GM12864 (cell line): ENCODE data around the gene TLR7.

Source experiments
- DNase-seq: peaks from one replicate; pipeline ENCODE4 v3.0.0-alpha.2; 2011; ENCODE audit warnings: low read depth
- H3K4me3 ChIP-seq: 2 replicates; pipeline ENCODE4 v1.5.1; 2011; ENCODE audit warnings: mild to moderate bottlenecking, low read depth, low read length, control low read depth
- TF ChIP-seq, protein P1 (sequence below): IDR thresholded peaks from 2 replicates; pipeline ENCODE4 v1.5.1; 2011; ENCODE audit warnings: low read depth, mild to moderate bottlenecking, moderate library complexity, low read length, control low read depth, inconsistent platforms; ENCODE audit errors: missing control alignments

Gene TLR7

DNA sequence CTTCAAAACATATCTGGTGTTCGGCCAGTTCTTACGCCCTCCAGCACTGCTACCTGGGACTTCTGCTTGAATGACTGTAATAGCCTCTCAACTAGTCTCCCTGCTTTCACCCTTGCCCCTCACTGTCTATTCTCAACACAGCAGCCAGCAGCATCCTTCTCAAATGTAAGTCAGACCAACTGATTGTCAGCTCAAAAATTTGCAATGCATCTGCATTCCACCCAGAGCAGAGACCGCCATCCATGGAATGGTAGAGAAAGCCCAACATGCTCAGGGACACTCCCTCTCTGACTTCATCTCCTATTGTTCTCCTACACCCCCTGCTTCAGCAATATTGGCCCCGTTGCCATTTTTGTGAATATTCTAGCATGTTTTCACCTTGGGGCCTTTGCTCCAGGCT, 5.9 kb downstream of the TLR7 start:
- TF ChIP-seq, protein P1, sequence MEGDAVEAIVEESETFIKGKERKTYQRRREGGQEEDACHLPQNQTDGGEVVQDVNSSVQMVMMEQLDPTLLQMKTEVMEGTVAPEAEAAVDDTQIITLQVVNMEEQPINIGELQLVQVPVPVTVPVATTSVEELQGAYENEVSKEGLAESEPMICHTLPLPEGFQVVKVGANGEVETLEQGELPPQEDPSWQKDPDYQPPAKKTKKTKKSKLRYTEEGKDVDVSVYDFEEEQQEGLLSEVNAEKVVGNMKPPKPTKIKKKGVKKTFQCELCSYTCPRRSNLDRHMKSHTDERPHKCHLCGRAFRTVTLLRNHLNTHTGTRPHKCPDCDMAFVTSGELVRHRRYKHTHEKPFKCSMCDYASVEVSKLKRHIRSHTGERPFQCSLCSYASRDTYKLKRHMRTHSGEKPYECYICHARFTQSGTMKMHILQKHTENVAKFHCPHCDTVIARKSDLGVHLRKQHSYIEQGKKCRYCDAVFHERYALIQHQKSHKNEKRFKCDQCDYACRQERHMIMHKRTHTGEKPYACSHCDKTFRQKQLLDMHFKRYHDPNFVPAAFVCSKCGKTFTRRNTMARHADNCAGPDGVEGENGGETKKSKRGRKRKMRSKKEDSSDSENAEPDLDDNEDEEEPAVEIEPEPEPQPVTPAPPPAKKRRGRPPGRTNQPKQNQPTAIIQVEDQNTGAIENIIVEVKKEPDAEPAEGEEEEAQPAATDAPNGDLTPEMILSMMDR = no peak
- no peak overlapping the region for H3K4me3 ChIP-seq
- DNase-seq = no peak

DNA sequence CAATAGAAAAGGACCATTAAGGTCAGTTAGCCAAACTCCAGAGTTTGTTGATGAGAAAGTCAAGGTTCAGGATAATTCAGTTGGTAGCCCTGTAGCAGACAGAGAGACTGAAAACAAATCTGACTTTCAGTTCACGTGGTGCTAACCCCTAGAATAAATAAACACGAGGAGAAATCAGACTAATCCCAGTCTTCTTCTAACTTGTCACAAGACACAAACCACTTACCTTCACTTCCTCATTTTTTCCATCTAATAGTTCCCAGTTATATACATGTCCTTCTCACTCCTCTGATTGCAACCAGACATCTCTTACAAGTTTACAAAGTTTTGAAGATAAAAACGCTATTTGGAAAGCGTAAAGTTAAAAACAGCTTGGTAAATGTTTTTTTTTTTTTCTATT, 7.7 kb downstream of the TLR7 start:
- H3K4me3 ChIP-seq = no peak overlapping the region
- DNase-seq = no peak
- TF ChIP-seq, protein P1 = no peak

DNA sequence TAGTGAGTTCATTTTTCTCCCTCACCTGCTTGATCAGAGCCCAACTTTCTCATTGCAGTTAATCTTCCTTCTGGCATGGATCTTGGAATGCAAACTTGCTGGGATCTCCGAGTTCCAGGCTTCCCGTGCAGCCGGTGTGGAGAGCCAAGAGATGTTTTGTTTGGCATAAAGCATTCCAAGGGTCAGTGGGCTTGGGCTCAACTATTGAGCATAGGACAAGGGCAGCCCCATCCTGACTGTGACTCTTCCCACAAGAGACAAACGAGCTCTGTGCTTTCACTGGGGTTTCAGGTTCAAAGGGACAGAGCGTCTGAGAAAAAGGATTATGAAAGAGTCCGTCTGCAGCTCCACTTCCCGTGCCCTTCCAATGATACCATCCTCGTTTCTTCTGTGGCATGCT, 10.5 kb downstream of the TLR7 start:
- DNase-seq = no peak
- TF ChIP-seq, protein P1 = no peak
- H3K4me3 ChIP-seq = no peak overlapping the region

DNA sequence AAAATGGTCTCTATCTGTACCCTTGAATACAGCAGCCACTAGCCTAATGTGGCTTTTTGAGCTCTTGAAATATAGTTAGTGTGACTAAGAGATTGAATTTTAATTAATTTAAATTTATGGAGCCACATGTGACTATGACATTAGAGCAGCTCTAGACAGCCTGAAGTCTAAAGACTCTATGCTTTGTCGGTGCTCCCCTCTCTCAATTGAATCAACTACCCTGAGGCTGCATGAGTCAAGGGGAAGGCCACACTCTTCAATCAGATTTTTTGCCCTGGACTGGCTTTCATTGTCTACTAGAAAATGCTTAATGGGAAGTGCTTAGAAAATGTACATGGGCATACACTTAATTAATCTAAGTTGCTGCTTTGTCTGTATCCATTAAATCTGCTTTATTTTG, 11.7 kb downstream of the TLR7 start:
- TF ChIP-seq, protein P1 = no peak
- DNase-seq = no peak
- no peak overlapping the region for H3K4me3 ChIP-seq

DNA sequence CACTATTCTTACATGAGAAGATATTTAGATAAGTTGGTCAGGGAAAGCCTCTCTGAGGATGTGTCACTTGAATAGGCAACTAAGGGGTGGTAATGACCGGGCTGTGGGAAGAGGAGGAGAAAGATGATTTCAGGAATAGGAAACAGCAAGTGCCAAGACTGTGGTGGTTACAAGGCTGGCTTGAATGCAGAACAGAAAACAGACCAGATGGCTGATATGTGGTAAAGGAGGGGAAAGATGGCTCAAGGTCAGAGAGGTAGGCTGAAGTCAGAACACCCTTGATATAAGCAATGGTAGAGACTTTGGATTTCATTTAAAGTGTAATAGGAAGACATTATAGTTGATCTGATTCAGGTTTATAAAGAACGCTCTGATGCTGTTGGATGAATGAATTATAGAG, 15.0 kb downstream of the TLR7 start:
- no peak overlapping the region for H3K4me3 ChIP-seq
- DNase-seq = no peak
- TF ChIP-seq, protein P1 = no peak

DNA sequence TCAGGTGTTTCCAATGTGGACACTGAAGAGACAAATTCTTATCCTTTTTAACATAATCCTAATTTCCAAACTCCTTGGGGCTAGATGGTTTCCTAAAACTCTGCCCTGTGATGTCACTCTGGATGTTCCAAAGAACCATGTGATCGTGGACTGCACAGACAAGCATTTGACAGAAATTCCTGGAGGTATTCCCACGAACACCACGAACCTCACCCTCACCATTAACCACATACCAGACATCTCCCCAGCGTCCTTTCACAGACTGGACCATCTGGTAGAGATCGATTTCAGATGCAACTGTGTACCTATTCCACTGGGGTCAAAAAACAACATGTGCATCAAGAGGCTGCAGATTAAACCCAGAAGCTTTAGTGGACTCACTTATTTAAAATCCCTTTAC, 18.6 kb downstream of the TLR7 start:
- DNase-seq = no peak
- TF ChIP-seq, protein P1 = no peak
- no peak overlapping the region for H3K4me3 ChIP-seq

DNA sequence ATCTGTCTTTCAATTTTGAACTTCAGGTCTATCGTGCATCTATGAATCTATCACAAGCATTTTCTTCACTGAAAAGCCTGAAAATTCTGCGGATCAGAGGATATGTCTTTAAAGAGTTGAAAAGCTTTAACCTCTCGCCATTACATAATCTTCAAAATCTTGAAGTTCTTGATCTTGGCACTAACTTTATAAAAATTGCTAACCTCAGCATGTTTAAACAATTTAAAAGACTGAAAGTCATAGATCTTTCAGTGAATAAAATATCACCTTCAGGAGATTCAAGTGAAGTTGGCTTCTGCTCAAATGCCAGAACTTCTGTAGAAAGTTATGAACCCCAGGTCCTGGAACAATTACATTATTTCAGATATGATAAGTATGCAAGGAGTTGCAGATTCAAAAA, 19.7 kb downstream of the TLR7 start:
- TF ChIP-seq, protein P1 = no peak
- DNase-seq = no peak
- H3K4me3 ChIP-seq = no peak overlapping the region
